GM12878 (cell line): ENCODE data around the gene FAM9C. TPM values are rescaled to one million over a fixed set of nuclear protein-coding genes. Genes with fewer than 3 reads are reported as not detected.

Experiments
- ATF3 ChIP-seq: IDR thresholded peaks from 2 replicates; pipeline ENCODE4 v1.6.1; 2011; ENCODE audit warnings: low read depth, mild to moderate bottlenecking, low read length, moderate library complexity, borderline replicate concordance; ENCODE audit errors: extremely low read depth
- ATF7 ChIP-seq: fragments of 450-650 bp; IDR thresholded peaks from 2 replicates; pipeline ENCODE4 v1.6.1; 2016; ENCODE audit warnings: low read depth, mild to moderate bottlenecking
- CEBPB ChIP-seq, 2 experiments: fragments of 150-350 bp in 1 of 2; IDR thresholded peaks; 2 replicates each; pipeline ENCODE4 v1.6.1; 2012 to 2014; ENCODE audit warnings: low read depth in 2 of 2, low read length in 2 of 2, borderline replicate concordance in 1 of 2, inconsistent platforms in 1 of 2
- CTCF ChIP-seq, 3 experiments: IDR thresholded peaks in 2 of 3; conservative IDR thresholded peaks in 1 of 3; 2 replicates each; pipeline ENCODE4 v1.5.1; 2011; ENCODE audit warnings: low read depth in 3 of 3, low read length in 3 of 3, mild to moderate bottlenecking in 3 of 3, control low read depth in 2 of 3, moderate library complexity in 2 of 3, inconsistent platforms in 1 of 3, mixed read lengths in 1 of 3; ENCODE audit not compliant: control insufficient read depth in 2 of 3, insufficient read depth in 1 of 3; ENCODE audit errors: extremely low read depth in 1 of 3
- EED ChIP-seq: sonication (generic); IDR thresholded peaks from 2 replicates; pipeline ENCODE4 v1.6.1; 2016; ENCODE audit warnings: antibody characterized with exemption, low read depth
- ESRRA ChIP-seq: IDR thresholded peaks from 2 replicates; pipeline ENCODE4 v1.6.1; 2012; ENCODE audit warnings: mild to moderate bottlenecking, low read length, improper control_type of control experiment
- FOXM1 ChIP-seq: IDR thresholded peaks from 2 replicates; pipeline ENCODE4 v1.6.1; 2012; ENCODE audit warnings: low read depth, mild to moderate bottlenecking, inconsistent platforms, low read length, moderate library complexity
- HCFC1 ChIP-seq: fragments of 150-350 bp; IDR thresholded peaks from 2 replicates; pipeline ENCODE4 v1.6.1; 2014; ENCODE audit warnings: low read length
- HDAC6 ChIP-seq: fragments of 200-600 bp; sonication (generic); IDR thresholded peaks from one replicate; pipeline ENCODE4 v1.8.0; 2017; ENCODE audit warnings: antibody characterized with exemption; ENCODE audit not compliant: unreplicated experiment
- IRF4 ChIP-seq: IDR thresholded peaks from 2 replicates; pipeline ENCODE4 v1.6.1; 2011; ENCODE audit warnings: low read depth, low read length
- JUNB ChIP-seq: IDR thresholded peaks from 2 replicates; pipeline ENCODE4 v1.6.1; 2016; ENCODE audit warnings: antibody characterized with exemption, mild to moderate bottlenecking
- MYC ChIP-seq: IDR thresholded peaks from 2 replicates; pipeline ENCODE4 v1.6.1; 2011; ENCODE audit warnings: mild to moderate bottlenecking, low read length, moderate library complexity, inconsistent platforms; ENCODE audit not compliant: insufficient read depth, insufficient replicate concordance, insufficient read length, severe bottlenecking
- PAX8 ChIP-seq: fragments of 450-650 bp; IDR thresholded peaks from 2 replicates; pipeline ENCODE4 v1.6.1; 2017; ENCODE audit warnings: mild to moderate bottlenecking, moderate library complexity
- PBX3 ChIP-seq: IDR thresholded peaks from 2 replicates; pipeline ENCODE4 v1.6.1; 2011; ENCODE audit warnings: mild to moderate bottlenecking, low read depth, low read length, moderate library complexity; ENCODE audit not compliant: insufficient replicate concordance
- PKNOX1 ChIP-seq: fragments of 450-650 bp; IDR thresholded peaks from 2 replicates; pipeline ENCODE4 v1.6.1; 2016; ENCODE audit warnings: mild to moderate bottlenecking
- RAD21 ChIP-seq: IDR thresholded peaks from 2 replicates; pipeline ENCODE4 v1.6.1; 2011; ENCODE audit warnings: mild to moderate bottlenecking, low read depth, low read length, moderate library complexity; ENCODE audit not compliant: insufficient read depth
- SP1 ChIP-seq: IDR thresholded peaks from one replicate; pipeline ENCODE4 v1.6.1; 2011; ENCODE audit warnings: low read depth, low read length
- ZBTB4 ChIP-seq: fragments of 450-650 bp; formaldehyde crosslinking; IDR thresholded peaks from 2 replicates; pipeline ENCODE4 v1.4.0; 2022; ENCODE audit warnings: mild to moderate bottlenecking, moderate library complexity
- ZNF207 ChIP-seq: fragments of 450-650 bp; IDR thresholded peaks from 2 replicates; pipeline ENCODE4 v1.6.1; 2014; ENCODE audit warnings: antibody characterized with exemption, mild to moderate bottlenecking, borderline replicate concordance
- ZSCAN29 ChIP-seq: fragments of 450-650 bp; IDR thresholded peaks from 2 replicates; pipeline ENCODE4 v1.6.1; 2017; ENCODE audit warnings: mild to moderate bottlenecking, moderate library complexity
- polyA plus RNA-seq, 11 experiments: library from polyadenylated mRNA; depleted of rRNA in 4 of 11; unstranded in 6 of 11; stranded (reverse) in 5 of 11; fragments of >200 nt; fragmentation: Nextera tagmentation in 4 of 11; fragmentation: Illumina TruSeq in 1 of 11; extraction: Ambion mirVana in 4 of 11; extraction: Trizol in 1 of 11; gene quantifications; 1 replicate in 1 of 11; 2 replicates in 10 of 11; pipeline versions ENCODE4 v1.2.1 to v1.2.3, GENCODE V29; 2011 to 2016; ENCODE audit warnings: inconsistent platforms in 2 of 11, missing spikeins in 2 of 11, low read depth in 1 of 11
- total RNA-seq, 4 experiments: library from RNA; depleted of rRNA in 3 of 4; stranded (reverse); fragments of >200 nt in 3 of 4; fragmentation: Illumina TruSeq in 1 of 4; extraction: Trizol in 1 of 4; gene quantifications; 2 replicates each; pipeline versions ENCODE4 v1.2.1 to v1.2.3, GENCODE V29; 2013 to 2021

The FAM9C gene
- total and polyA plus RNA-seq, 10 of the 15 experiments (the other 5 are each of a cell fraction or from before 2014, with no cell fraction given), result 0.01 to 0.03 TPM; not detected in 8

- TF ChIP-seq FOXM1 (peak; percentile 68; the same call in 1 of the 2 replicates), SP1 (no peak), HDAC6 (no peak), ZBTB4 (CRISPR knock-in tag) (no peak), IRF4 (peak; percentile 36; the same call in 1 of the 2 replicates), PKNOX1 (peak; percentile 78), CTCF (IDR thresholded peaks at IDR 0.05 in 2 of 3, conservative IDR thresholded peaks at IDR 0.05 in 1 of 3; ENCODE audit: control insufficient read depth in 2 of 3, extremely low read depth in 1 of 3, insufficient read depth in 1 of 3, low read depth in 3 of 3, low read length in 3 of 3) (no peak), PAX8 (no peak), ATF7 (peak; percentile 90), CEBPB (IDR thresholded peaks at IDR 0.05; ENCODE audit: borderline replicate concordance in 1 of 2, low read depth in 2 of 2, low read length in 2 of 2) (no peak), EED (0 out of 2 replicates have a peak, but pooled peaks have one; percentile 36), RAD21 (no peak), MYC (no peak), HCFC1 (no peak), ZNF207 (no peak), ESRRA (no peak), JUNB (peak; percentile 88), PBX3 (peak; percentile 33), ZSCAN29 (no peak), ATF3 (no peak)
These were observed 7.2 kb upstream of the FAM9C start (continued) for GRCh38 chrX:13051529-13052172.
